ENCODE measurements around the gene SAPCD2. TPM values are rescaled to one million over a fixed set of nuclear protein-coding genes. Genes with fewer than 3 reads are reported as not detected.

SAPCD2 gene
- total and polyA plus RNA-seq, 10 donors: 0.76 to 6.5 (median 2.4) TPM

DNA sequence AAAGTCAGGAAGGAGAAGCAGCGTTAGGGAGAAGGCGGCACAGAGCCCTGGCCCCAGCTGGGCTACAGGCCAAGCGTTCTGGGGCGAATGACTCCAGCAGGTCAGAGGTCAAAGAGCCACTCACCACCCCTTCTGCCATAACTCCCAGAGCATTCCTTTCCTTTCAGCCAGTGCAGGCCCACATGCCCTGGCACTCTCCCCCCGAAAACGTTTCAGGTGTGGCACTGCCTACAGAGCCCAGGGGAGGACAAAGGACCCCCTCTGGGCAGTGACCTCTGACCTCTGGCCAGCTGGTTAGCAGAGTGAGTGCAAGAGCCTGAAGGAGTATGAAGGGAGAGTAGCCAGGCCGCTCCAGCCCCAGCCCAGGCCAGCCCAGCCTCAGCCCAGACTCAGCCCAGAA lies 47.2 kb downstream of the SAPCD2 start:
- Histone ChIP-seq H3K36me3 (peaks cover 0 to 38% (median 3%) of the 10 kb centered on the region in 6 donors), H3K27ac (peak overlapping the region in 6 of 8 donors; percentile 31 to 60 (median 42)), H3K4me3 (no peak overlapping the region), H3K9me3 (no peaks in the 10 kb centered on the region), H3K4me1 (peaks cover 8 to 63% (median 38%) of the 10 kb centered on the region in 6 donors), H3K27me3 (replicated peaks in 1 of 7) (no peaks in the 10 kb centered on the region)
- WGBS, 5 donors: 64 to 88% (median 75%) methylated on average over 7 of the region's 7 CpGs
- intact Hi-C loops (cut with DNase I; ENCODE audit: low total_unique reads): no loop called here
- TF ChIP-seq POLR2A (IDR thresholded peaks at IDR 0.05): no peak
- DNase-seq: no peak

DNA sequence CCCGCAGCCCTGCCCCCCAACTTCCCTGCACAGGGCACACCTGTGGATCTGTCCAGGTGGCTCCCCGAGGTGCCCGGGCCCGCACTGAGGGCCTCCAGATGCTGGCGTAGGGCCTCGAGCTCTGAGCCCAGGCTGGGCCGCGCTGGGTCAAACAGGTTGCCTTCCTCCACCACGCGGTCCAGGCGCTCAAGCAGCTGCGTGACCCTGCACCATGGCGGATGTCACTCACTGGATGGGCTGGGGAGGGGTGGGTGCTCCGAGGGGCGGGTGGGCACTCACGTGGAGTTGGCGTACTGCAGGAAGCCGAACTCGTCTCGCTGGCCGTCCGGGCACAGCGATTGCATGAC lies 47.7 kb downstream of the SAPCD2 start:
- H3K27ac ChIP-seq: peak overlapping the region in 5 of 8 donors; percentile 31 to 60 (median 43)
- 81 to 90% (median 84%) methylated on average over 15 to 23 of the region's 23 CpGs for WGBS, 5 donors
- no peak for DNase-seq

GRCh38 chr9:137021979-137022661 lies 48.2 kb downstream of the SAPCD2 start:
- WGBS, 5 donors: 51 to 75% (median 57%) methylated on average over 21 to 30 of the region's 30 CpGs
- H3K27me3 ChIP-seq (replicated peaks in 1 of 7): no peaks in the 10 kb centered on the region
- no peak overlapping the region for H3K4me3 ChIP-seq
- H3K4me1 ChIP-seq: peaks cover 4 to 57% (median 33%) of the 10 kb centered on the region in 6 donors
- intact Hi-C loops (cut with DNase I; ENCODE audit: low total_unique reads): no loop called here
- no peaks in the 10 kb centered on the region for H3K9me3 ChIP-seq
- peaks cover 0 to 48% (median 12%) of the 10 kb centered on the region in 6 donors for H3K36me3 ChIP-seq
- DNase-seq: peak; percentile 89
- TF ChIP-seq POLR2A (IDR thresholded peaks at IDR 0.05) (no peak), CTCF (IDR thresholded peaks at IDR 0.05 in 8 of 11, conservative IDR thresholded peaks at IDR 0.05 in 3 of 11) (no peak), POLR2AphosphoS5 (IDR thresholded peaks at IDR 0.05) (no peak)
- peak overlapping the region in 3 of 8 donors; percentile 41 to 60 (median 48) for H3K27ac ChIP-seq

More for the DNA sequence above, 47.7 kb downstream of the SAPCD2 start:
- intact Hi-C loops (cut with DNase I; ENCODE audit: low total_unique reads): no loop called here
- no peaks in the 10 kb centered on the region for H3K27me3 ChIP-seq (replicated peaks in 1 of 7)
- H3K4me1 ChIP-seq: peaks cover 8 to 62% (median 38%) of the 10 kb centered on the region in 6 donors
- no peaks in the 10 kb centered on the region for H3K9me3 ChIP-seq
- H3K4me3 ChIP-seq: no peak overlapping the region
- TF ChIP-seq POLR2AphosphoS5 (IDR thresholded peaks at IDR 0.05) (peak in 1 of 3 donors; percentile 20), POLR2A (IDR thresholded peaks at IDR 0.05) (no peak), CTCF (IDR thresholded peaks at IDR 0.05 in 8 of 11, conservative IDR thresholded peaks at IDR 0.05 in 3 of 11) (no peak)
- H3K36me3 ChIP-seq: peaks cover 0 to 43% (median 7%) of the 10 kb centered on the region in 6 donors

GRCh38 chr9:137021568-137021978 lies 48.8 kb downstream of the SAPCD2 start:
- TF ChIP-seq POLR2AphosphoS5 (IDR thresholded peaks at IDR 0.05): no peak
- TF ChIP-seq POLR2A (IDR thresholded peaks at IDR 0.05): no peak
- no peak for TF ChIP-seq CTCF (IDR thresholded peaks at IDR 0.05 in 8 of 11, conservative IDR thresholded peaks at IDR 0.05 in 3 of 11)
- DNase-seq: no peak
- no peak overlapping the region for H3K27ac ChIP-seq
- no peaks in the 10 kb centered on the region for H3K9me3 ChIP-seq
- WGBS, 5 donors: 89 to 96% (median 91%) methylated on average over 6 of the region's 6 CpGs
- intact Hi-C loops (cut with DNase I; ENCODE audit: low total_unique reads): no loop called here
- no peaks in the 10 kb centered on the region for H3K27me3 ChIP-seq (replicated peaks in 1 of 7)
- no peak overlapping the region for H3K4me3 ChIP-seq
- H3K4me1 ChIP-seq: peaks cover 0 to 51% (median 27%) of the 10 kb centered on the region in 6 donors
- peaks cover 0 to 54% (median 17%) of the 10 kb centered on the region in 6 donors for H3K36me3 ChIP-seq

All from spleen (tissue), 11 donors.